Bone marrow (tissue), 2 donors: ENCODE measurements around the gene SEC61A1.
A peak's percentile ranks its signal among the peaks of the same experiment; 100 is the strongest.

Source experiments
- DNase-seq, 2 donors: peaks; one replicate each; lab custom pipeline; 2025; lab: John Stamatoyannopoulos, UW

The SEC61A1 gene

GRCh38 chr3:128051837-128052594, at the start of gene SEC61A1:
SEC61A1 (plus strand) TSS chr3:128052437; CDS start chr3:128052553, 116 bp downstream.
- peak; percentile 82 to 87 for DNase-seq

- DNase-seq, result no peak
Measured at GRCh38 chr3:128004661-128005060, 47.6 kb upstream of the SEC61A1 start.

GRCh38 chr3:128006061-128007032, 45.9 kb upstream of the SEC61A1 start:
- no peak for DNase-seq

GRCh38 chr3:128007033-128007424, 45.2 kb upstream of the SEC61A1 start:
- DNase-seq, result no peak

GRCh38 chr3:128009952-128010846, 42.0 kb upstream of the SEC61A1 start:
- no peak for DNase-seq

GRCh38 chr3:128011140-128011539, 41.1 kb upstream of the SEC61A1 start:
- no peak for DNase-seq

GRCh38 chr3:128012050-128012449, 40.2 kb upstream of the SEC61A1 start:
- DNase-seq, result no peak

GRCh38 chr3:128014548-128014947, 37.7 kb upstream of the SEC61A1 start:
- no peak for DNase-seq

GRCh38 chr3:128016502-128016901, 35.7 kb upstream of the SEC61A1 start:
- no peak for DNase-seq

- DNase-seq, result no peak
Measured at GRCh38 chr3:128021768-128022372, 30.4 kb upstream of the SEC61A1 start.

GRCh38 chr3:128033102-128033501, 19.1 kb upstream of the SEC61A1 start:
- no peak for DNase-seq

- DNase-seq, result no peak
Measured at GRCh38 chr3:128036119-128036518, 16.1 kb upstream of the SEC61A1 start.

- DNase-seq, result no peak
Measured at GRCh38 chr3:128040041-128040440, 12.2 kb upstream of the SEC61A1 start.

GRCh38 chr3:128040660-128041059, 11.6 kb upstream of the SEC61A1 start:
- no peak for DNase-seq

- no peak for DNase-seq
Measured at GRCh38 chr3:128041344-128041743, 10.9 kb upstream of the SEC61A1 start.

- DNase-seq, result no peak
Measured at GRCh38 chr3:128050597-128050996, 1.6 kb upstream of the SEC61A1 start.

- DNase-seq, result no peak
Measured at GRCh38 chr3:128051459-128051836, 789 bp upstream of the SEC61A1 start.

- DNase-seq, result no peak
Measured at GRCh38 chr3:128052595-128053351, 536 bp downstream of the SEC61A1 start.

GRCh38 chr3:128053614-128054013, 1.4 kb downstream of the SEC61A1 start:
- DNase-seq, result no peak

- DNase-seq, result no peak
Measured at GRCh38 chr3:128054367-128054766, 2.1 kb downstream of the SEC61A1 start.

- no peak for DNase-seq
Measured at GRCh38 chr3:128056258-128056657, 4.0 kb downstream of the SEC61A1 start.
